Measurements from ENCODE around the gene APOH. TPM values are rescaled to one million over a fixed set of nuclear protein-coding genes. Genes with fewer than 3 reads are reported as not detected.
"Not testable (repeated sequence)": the region's sequence is repeated elsewhere in the genome, so short reads cannot be mapped to it uniquely, and the experiment has no call there.

APOH gene
- total RNA-seq, 3 donors from 2014 or later (not counting 1 experiment from before 2014, with no cell fraction given): not detected

- no peak for DNase-seq
- no peaks in the 10 kb centered on the region for H3K36me3 Mint-ChIP-seq
- H3K27ac ChIP-seq (ENCODE audit: low read length): no peak overlapping the region
- H3K4me1 ChIP-seq (ENCODE audit: control insufficient read depth, insufficient read depth, low read length): no peaks in the 10 kb centered on the region
- H3K27ac Mint-ChIP-seq: no peak overlapping the region
- H3K9me3 ChIP-seq (ENCODE audit: control insufficient read depth, insufficient read depth, low read length): no peaks in the 10 kb centered on the region
- H3K36me3 ChIP-seq (ENCODE audit: control insufficient read depth, insufficient read depth, low read length): no peaks in the 10 kb centered on the region
- ATAC-seq: no peak
- H3K4me3 ChIP-seq (ENCODE audit: low read length): no peak overlapping the region
- TF ChIP-seq CTCF (IDR thresholded peaks at IDR 0.05): no peak
- H3K27me3 Mint-ChIP-seq (ENCODE audit: low read depth in 2 of 2): peaks cover 5 to 7% of the 10 kb centered on the region in 2 donors
- H3K4me1 Mint-ChIP-seq: no peaks in the 10 kb centered on the region
- intact Hi-C loops (cut with micrococcal nuclease): no loop called here
- no peaks in the 10 kb centered on the region for H3K9me3 Mint-ChIP-seq
- WGBS (ENCODE audit: insufficient coverage): 83% methylated on average over 1 of the region's 1 CpG
- H3K4me3 Mint-ChIP-seq: no peak overlapping the region
- H3K27me3 ChIP-seq (ENCODE audit: control insufficient read depth, insufficient read depth, low read length): no peaks in the 10 kb centered on the region
These were observed 31.5 kb upstream of the APOH start for GRCh38 chr17:66260688-66261087.

- H3K4me3 Mint-ChIP-seq: no peak overlapping the region
- H3K4me1 ChIP-seq (ENCODE audit: control insufficient read depth, insufficient read depth, low read length): no peaks in the 10 kb centered on the region
- DNase-seq: no peak
These were observed 31.1 kb upstream of the APOH start for GRCh38 chr17:66260275-66260674.

DNA sequence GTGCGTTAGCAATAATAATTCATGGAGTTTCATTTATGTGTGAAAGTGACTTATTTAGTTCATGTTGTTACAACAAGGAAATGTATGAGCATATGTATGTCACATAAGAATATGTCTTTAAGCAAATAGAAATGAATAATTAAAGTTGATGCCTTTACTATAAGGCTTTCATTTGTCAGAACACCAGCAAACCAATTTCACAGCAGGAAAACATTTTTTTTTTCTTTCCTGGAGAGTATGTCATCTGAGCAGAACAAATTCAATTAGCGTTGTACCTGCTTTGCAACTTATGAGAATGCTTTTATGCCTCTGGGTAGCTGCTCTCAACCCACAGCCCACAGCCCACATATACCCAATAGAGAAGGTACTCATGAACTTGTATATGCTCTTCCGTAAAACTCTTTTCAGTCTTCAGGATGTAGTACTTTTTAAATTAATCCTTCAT, 26.3 kb upstream of the APOH start:
- Histone ChIP-seq H3K4me1 (ENCODE audit: control insufficient read depth, insufficient read depth, low read length) (no peaks in the 10 kb centered on the region), H3K36me3 (ENCODE audit: control insufficient read depth, insufficient read depth, low read length) (no peaks in the 10 kb centered on the region), H3K9me3 (ENCODE audit: control insufficient read depth, insufficient read depth, low read length) (no peaks in the 10 kb centered on the region), H3K27me3 (ENCODE audit: control insufficient read depth, insufficient read depth, low read length) (no peaks in the 10 kb centered on the region), H3K27ac (ENCODE audit: low read length) (no peak overlapping the region), H3K4me3 (ENCODE audit: low read length) (no peak overlapping the region)
- ATAC-seq: no peak
- Mint-ChIP-seq H3K4me3 (no peak overlapping the region), H3K36me3 (no peaks in the 10 kb centered on the region), H3K4me1 (peaks cover 0 to 6% of the 10 kb centered on the region in 2 donors), H3K27me3 (ENCODE audit: low read depth in 2 of 2) (no peaks in the 10 kb centered on the region), H3K9me3 (no peaks in the 10 kb centered on the region), H3K27ac (peak overlapping the region in 1 of 2 donors; percentile 10)
- peak in 1 of 2 donors; percentile 50 for DNase-seq
- no peak for TF ChIP-seq CTCF (IDR thresholded peaks at IDR 0.05)
- intact Hi-C loops (cut with micrococcal nuclease): loop anchor here (1.0 to 5.0 kb wide), 4 partner anchors 171 to 651 kb away; no protein-coding TSS in a partner anchor
- 72% methylated on average over 2 of the region's 3 CpGs for WGBS (ENCODE audit: insufficient coverage)

More at GRCh38 chr17:66260275-66260674, 31.1 kb upstream of the APOH start:
- Mint-ChIP-seq H3K4me1 (peaks cover 0 to 3% of the 10 kb centered on the region in 2 donors), H3K9me3 (no peaks in the 10 kb centered on the region), H3K27ac (no peak overlapping the region), H3K36me3 (no peaks in the 10 kb centered on the region), H3K27me3 (ENCODE audit: low read depth in 2 of 2) (peaks cover 5 to 7% of the 10 kb centered on the region in 2 donors)
- Histone ChIP-seq H3K36me3 (ENCODE audit: control insufficient read depth, insufficient read depth, low read length) (no peaks in the 10 kb centered on the region), H3K27ac (ENCODE audit: low read length) (no peak overlapping the region), H3K9me3 (ENCODE audit: control insufficient read depth, insufficient read depth, low read length) (no peaks in the 10 kb centered on the region), H3K4me3 (ENCODE audit: low read length) (no peak overlapping the region), H3K27me3 (ENCODE audit: control insufficient read depth, insufficient read depth, low read length) (no peaks in the 10 kb centered on the region)
- WGBS (ENCODE audit: insufficient coverage): 83% methylated on average over 6 of the region's 6 CpGs
- no peak for ATAC-seq
- no peak for TF ChIP-seq CTCF (IDR thresholded peaks at IDR 0.05)
- intact Hi-C loops (cut with micrococcal nuclease): no loop called here

DNA sequence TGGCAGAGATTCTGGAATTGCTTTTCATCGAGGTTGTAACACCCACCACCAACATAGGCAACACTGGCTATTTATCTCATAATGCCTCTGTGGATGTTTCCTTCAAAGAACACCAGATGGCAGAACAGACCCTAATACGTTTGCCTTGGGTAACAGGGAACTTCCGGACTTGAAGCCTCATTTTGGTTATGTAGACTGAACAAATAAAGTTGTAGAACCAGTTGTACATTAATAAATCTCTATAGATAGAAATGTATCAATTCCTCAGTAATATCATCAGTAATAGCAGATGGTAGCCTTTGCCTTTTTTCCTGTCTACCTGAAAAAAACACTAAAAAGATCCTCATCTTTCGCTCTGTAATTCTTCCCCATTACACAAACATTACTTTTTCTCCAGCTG, 25.9 kb upstream of the APOH start:
- TF ChIP-seq CTCF (IDR thresholded peaks at IDR 0.05): peak; percentile 69
- H3K27ac ChIP-seq (ENCODE audit: low read length): no peak overlapping the region
- H3K9me3 ChIP-seq (ENCODE audit: control insufficient read depth, insufficient read depth, low read length): no peaks in the 10 kb centered on the region

DNA sequence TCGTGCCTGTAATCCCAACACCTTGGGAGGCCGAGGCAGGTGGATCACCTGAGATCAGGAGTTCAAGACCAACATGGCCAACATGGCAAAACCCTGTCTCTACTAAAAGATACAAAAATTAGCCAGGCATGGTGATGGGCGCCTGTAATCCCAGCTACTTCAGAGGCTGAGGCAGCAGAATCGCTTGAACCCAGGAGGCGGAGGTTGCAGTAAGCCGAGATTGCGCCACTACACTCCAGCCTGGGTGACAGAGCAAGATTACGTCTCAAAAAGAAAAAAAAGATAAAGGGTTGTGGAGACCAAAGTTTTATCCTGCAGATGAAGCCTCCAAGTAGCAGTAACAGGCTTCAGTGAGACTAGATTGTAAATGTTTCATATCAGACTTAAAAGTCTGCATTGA, 24.2 kb upstream of the APOH start:
- H3K36me3 ChIP-seq (ENCODE audit: control insufficient read depth, insufficient read depth, low read length); H3K27ac ChIP-seq (ENCODE audit: low read length); H3K9me3 Mint-ChIP-seq; H3K4me1 ChIP-seq (ENCODE audit: control insufficient read depth, insufficient read depth, low read length); ATAC-seq; intact Hi-C loops (cut with micrococcal nuclease); DNase-seq; H3K27ac Mint-ChIP-seq; H3K9me3 ChIP-seq (ENCODE audit: control insufficient read depth, insufficient read depth, low read length); H3K4me1 Mint-ChIP-seq; H3K27me3 Mint-ChIP-seq (ENCODE audit: low read depth in 2 of 2); H3K27me3 ChIP-seq (ENCODE audit: control insufficient read depth, insufficient read depth, low read length); H3K4me3 ChIP-seq (ENCODE audit: low read length); H3K36me3 Mint-ChIP-seq; H3K4me3 Mint-ChIP-seq: not testable (repeated sequence)
- WGBS (ENCODE audit: insufficient coverage): 88% methylated on average over 8 of the region's 8 CpGs

More for the DNA sequence above, 25.9 kb upstream of the APOH start:
- 18% methylated on average over 1 of the region's 4 CpGs for WGBS (ENCODE audit: insufficient coverage)
- peak overlapping the region in 1 of 2 donors; percentile 10 for H3K27ac Mint-ChIP-seq
- ATAC-seq: peak; percentile 82 to 95 (median 94)
- H3K36me3 Mint-ChIP-seq: no peaks in the 10 kb centered on the region
- H3K4me1 Mint-ChIP-seq: peaks cover 0 to 6% of the 10 kb centered on the region in 2 donors
- Histone ChIP-seq H3K4me1 (ENCODE audit: control insufficient read depth, insufficient read depth, low read length) (no peaks in the 10 kb centered on the region), H3K27me3 (ENCODE audit: control insufficient read depth, insufficient read depth, low read length) (no peaks in the 10 kb centered on the region), H3K4me3 (ENCODE audit: low read length) (no peak overlapping the region), H3K36me3 (ENCODE audit: control insufficient read depth, insufficient read depth, low read length) (no peaks in the 10 kb centered on the region)
- DNase-seq: peak in 1 of 2 donors; percentile 87
- H3K4me3 Mint-ChIP-seq: no peak overlapping the region
- no peaks in the 10 kb centered on the region for H3K9me3 Mint-ChIP-seq
- H3K27me3 Mint-ChIP-seq (ENCODE audit: low read depth in 2 of 2): no peaks in the 10 kb centered on the region
- intact Hi-C loops (cut with micrococcal nuclease): loop anchor here (1.0 to 5.0 kb wide), 4 partner anchors 171 to 652 kb away; no protein-coding TSS in a partner anchor
